ENCODE measurements around the gene MRPL32. TPM values are rescaled to one million over a fixed set of nuclear protein-coding genes. Genes with fewer than 3 reads are reported as not detected.

MRPL32 gene
- total and polyA plus RNA-seq, 2 of the 13 experiments (the other 11 are each of a cell fraction or from before 2014, with no cell fraction given), result 39.0 to 81.2 TPM

DNA sequence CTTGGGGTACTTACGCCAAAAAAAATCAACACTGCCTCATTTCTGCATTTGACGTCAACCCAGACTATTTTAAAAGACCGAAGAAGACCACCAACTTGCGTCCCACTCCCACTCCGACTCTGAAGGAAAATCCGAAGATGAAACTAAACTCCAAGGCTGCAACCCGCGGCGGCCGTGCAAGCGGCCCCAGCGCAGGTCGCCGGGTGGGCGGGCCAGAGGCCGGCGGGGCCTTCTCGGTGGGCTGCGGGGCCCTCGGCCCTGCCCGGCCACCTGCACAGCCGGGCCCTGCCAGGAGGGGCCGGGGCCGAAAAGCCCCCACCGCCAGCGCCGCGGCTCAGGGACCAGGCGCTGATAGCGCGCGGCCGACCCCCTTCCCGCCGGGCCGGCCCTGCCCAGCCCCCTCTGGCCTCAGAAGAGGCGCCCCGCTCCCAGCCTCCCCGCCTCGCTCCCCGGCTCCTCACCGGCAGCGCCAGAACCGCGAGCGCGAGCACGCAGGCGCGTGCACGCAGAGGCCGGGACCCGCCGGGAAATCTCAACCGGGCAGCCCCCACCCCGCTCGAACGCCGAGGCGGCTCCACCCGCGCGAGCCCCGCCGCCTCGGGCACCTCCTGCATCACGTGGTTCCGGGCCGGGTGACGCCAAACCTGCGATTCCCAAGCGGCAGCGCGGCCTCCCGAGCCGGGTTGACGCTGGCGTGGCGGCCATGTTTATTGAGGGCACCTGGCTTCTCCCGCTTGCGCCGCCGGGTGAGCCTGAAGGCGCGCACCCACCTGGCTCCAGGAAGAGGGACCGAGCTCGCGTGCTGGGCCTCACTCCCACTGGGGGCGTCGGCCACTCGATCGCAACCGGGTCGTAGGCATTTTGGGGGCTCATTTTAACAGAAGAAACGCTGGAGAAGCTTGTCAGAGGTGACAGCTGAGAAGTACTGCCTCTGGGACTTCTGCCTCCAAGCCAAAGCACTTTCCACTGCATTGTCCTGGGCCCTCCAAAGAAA, 20.4 kb upstream of the MRPL32 start, which contains the start of gene C7orf25 (continued):
- TF ChIP-seq, protein P1, sequence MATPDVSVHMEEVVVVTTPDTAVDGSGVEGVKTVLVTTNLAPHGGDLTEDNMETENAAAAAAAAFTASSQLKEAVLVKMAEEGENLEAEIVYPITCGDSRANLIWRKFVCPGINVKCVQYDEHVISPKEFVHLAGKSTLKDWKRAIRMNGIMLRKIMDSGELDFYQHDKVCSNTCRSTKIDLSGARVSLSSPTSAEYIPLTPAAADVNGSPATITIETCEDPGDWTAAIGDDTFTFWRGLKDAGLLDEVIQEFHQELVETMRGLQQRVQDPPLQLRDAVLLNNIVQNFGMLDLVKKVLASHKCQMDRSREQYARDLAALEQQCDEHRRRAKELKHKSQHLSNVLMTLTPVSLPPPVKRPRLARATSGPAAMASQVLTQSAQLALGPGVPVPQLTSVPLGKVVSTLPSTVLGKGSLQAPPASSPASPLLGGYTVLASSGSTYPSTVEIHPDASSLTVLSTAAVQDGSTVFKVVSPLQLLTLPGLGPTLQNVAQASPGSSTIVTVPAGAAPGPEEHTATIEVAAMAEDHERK (CRISPR knock-in tag; IDR thresholded peaks at IDR 0.05; ENCODE audit: low read depth), result peak; percentile 74
- peak; percentile 90 for TF ChIP-seq ZMYM4 (CRISPR knock-in tag; IDR thresholded peaks at IDR 0.05)
- TF ChIP-seq, protein P2, sequence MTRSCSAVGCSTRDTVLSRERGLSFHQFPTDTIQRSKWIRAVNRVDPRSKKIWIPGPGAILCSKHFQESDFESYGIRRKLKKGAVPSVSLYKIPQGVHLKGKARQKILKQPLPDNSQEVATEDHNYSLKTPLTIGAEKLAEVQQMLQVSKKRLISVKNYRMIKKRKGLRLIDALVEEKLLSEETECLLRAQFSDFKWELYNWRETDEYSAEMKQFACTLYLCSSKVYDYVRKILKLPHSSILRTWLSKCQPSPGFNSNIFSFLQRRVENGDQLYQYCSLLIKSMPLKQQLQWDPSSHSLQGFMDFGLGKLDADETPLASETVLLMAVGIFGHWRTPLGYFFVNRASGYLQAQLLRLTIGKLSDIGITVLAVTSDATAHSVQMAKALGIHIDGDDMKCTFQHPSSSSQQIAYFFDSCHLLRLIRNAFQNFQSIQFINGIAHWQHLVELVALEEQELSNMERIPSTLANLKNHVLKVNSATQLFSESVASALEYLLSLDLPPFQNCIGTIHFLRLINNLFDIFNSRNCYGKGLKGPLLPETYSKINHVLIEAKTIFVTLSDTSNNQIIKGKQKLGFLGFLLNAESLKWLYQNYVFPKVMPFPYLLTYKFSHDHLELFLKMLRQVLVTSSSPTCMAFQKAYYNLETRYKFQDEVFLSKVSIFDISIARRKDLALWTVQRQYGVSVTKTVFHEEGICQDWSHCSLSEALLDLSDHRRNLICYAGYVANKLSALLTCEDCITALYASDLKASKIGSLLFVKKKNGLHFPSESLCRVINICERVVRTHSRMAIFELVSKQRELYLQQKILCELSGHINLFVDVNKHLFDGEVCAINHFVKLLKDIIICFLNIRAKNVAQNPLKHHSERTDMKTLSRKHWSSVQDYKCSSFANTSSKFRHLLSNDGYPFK (CRISPR knock-in tag; IDR thresholded peaks at IDR 0.05; ENCODE audit: borderline replicate concordance), result peak; percentile 86
- TF ChIP-seq RXRA (CRISPR knock-in tag; IDR thresholded peaks at IDR 0.05), result peak; percentile 65
- no peak for TF ChIP-seq HOXA9 (CRISPR knock-in tag; IDR thresholded peaks at IDR 0.05; ENCODE audit: borderline replicate concordance)
- TF ChIP-seq KDM5B (CRISPR knock-in tag; IDR thresholded peaks at IDR 0.05; ENCODE audit: borderline replicate concordance), result peak; percentile 77; the same call in 1 of the 2 replicates
- peak; percentile 91 for TF ChIP-seq IRF2 (CRISPR knock-in tag; IDR thresholded peaks at IDR 0.05)
- TF ChIP-seq ZNF296 (CRISPR knock-in tag; conservative IDR thresholded peaks at IDR 0.05), result no peak
- TF ChIP-seq ZKSCAN5 (CRISPR knock-in tag; IDR thresholded peaks at IDR 0.05), result no peak
- TF ChIP-seq ATF7 (IDR thresholded peaks at IDR 0.05), result no peak
- no peak for TF ChIP-seq ATF7 (CRISPR knock-in tag; IDR thresholded peaks at IDR 0.05)
- peak; percentile 64; the same call in 1 of the 2 replicates for TF ChIP-seq KLF12 (CRISPR knock-in tag; IDR thresholded peaks at IDR 0.05; ENCODE audit: borderline replicate concordance)
- no peak for TF ChIP-seq MAFF (IDR thresholded peaks at IDR 0.05; ENCODE audit: low read depth, low read length)
- TF ChIP-seq FOXJ3 (CRISPR knock-in tag; IDR thresholded peaks at IDR 0.05; ENCODE audit: borderline replicate concordance), result no peak
- TF ChIP-seq SATB2 (CRISPR knock-in tag; IDR thresholded peaks at IDR 0.05), result 0 out of 2 replicates have a peak, but pooled peaks have one; percentile 55
- TF ChIP-seq, protein P3, sequence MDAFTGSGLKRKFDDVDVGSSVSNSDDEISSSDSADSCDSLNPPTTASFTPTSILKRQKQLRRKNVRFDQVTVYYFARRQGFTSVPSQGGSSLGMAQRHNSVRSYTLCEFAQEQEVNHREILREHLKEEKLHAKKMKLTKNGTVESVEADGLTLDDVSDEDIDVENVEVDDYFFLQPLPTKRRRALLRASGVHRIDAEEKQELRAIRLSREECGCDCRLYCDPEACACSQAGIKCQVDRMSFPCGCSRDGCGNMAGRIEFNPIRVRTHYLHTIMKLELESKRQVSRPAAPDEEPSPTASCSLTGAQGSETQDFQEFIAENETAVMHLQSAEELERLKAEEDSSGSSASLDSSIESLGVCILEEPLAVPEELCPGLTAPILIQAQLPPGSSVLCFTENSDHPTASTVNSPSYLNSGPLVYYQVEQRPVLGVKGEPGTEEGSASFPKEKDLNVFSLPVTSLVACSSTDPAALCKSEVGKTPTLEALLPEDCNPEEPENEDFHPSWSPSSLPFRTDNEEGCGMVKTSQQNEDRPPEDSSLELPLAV (CRISPR knock-in tag; conservative IDR thresholded peaks at IDR 0.05; ENCODE audit: low read depth), result no peak
- no peak for TF ChIP-seq MAFK (conservative IDR thresholded peaks at IDR 0.05 in 1 of 2, IDR thresholded peaks at IDR 0.05 in 1 of 2; ENCODE audit: low read length in 2 of 2)
- no peak for TF ChIP-seq ZFP37 (CRISPR knock-in tag; IDR thresholded peaks at IDR 0.05; ENCODE audit: borderline replicate concordance)
- TF ChIP-seq ZNF569 (CRISPR knock-in tag; IDR thresholded peaks at IDR 0.05; ENCODE audit: borderline replicate concordance), result no peak
- TF ChIP-seq ZNF75D (CRISPR knock-in tag; IDR thresholded peaks at IDR 0.05; ENCODE audit: borderline replicate concordance), result no peak
- no peak for TF ChIP-seq CBX1 (IDR thresholded peaks at IDR 0.05; ENCODE audit: low read depth)
- peak; percentile 95 for TF ChIP-seq ZNF619 (CRISPR knock-in tag; IDR thresholded peaks at IDR 0.05)
- peak; percentile 68; the same call in 1 of the 2 replicates for TF ChIP-seq ZNF552 (CRISPR knock-in tag; IDR thresholded peaks at IDR 0.05; ENCODE audit: borderline replicate concordance)
- TF ChIP-seq ATF7-NPFF (CRISPR knock-in tag; IDR thresholded peaks at IDR 0.05; ENCODE audit: low read depth), result peak; percentile 44
